ENCODE measurements around the gene TMEM132E. TPM values are rescaled to one million over a fixed set of nuclear protein-coding genes. Genes with fewer than 3 reads are reported as not detected.

Gene TMEM132E
- total RNA-seq, 2 donors from 2014 or later = not detected

DNA sequence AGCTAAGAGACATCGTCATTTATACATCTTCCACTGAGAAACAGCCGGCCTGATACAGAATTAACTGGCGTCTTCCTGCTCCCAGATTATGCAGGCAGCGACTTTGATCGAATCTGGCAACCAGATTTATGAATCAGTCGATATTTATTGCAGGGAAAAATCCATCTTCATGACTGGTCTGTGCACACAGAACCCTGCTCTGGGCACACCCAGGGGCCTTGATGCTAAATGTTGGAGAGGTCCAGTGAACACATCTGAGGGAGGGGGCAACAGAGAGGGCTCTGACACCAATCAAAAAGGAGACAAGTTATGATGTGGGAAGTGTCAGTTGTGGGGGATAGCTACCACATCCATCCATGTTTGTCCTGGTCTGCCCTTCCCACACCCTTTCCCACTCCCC, 102.9 kb downstream of the TMEM132E start:
- no peak for DNase-seq (ENCODE audit: low spot score in 2 of 2)
- no peak overlapping the region for H3K27ac Mint-ChIP-seq
- H3K36me3 Mint-ChIP-seq = no peaks in the 10 kb centered on the region
- no peak for ATAC-seq
- H3K9me3 Mint-ChIP-seq = peaks cover 0 to 4% of the 10 kb centered on the region in 2 donors

DNA sequence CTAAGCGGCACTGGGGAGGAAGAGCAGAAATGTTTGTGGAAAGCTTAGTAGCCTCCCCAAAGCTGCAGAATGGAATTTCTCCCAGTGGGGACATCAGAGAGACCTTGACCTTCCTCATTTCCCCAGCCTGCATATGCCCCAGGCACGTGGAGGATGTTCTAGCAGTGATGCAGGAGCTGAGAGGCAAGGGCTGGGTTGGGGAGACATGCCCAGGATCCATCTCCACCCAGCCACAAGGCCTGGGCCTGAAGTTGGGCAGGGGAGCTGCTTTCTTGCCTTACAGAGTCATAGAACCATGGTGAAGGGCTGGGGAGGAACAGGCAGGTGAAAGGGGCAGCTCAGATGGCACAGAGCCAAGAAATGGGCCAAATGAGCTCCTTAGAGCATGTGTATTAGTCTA, 104.0 kb downstream of the TMEM132E start:
- H3K36me3 Mint-ChIP-seq = peaks cover 0 to 7% of the 10 kb centered on the region in 2 donors
- H3K9me3 Mint-ChIP-seq = peaks cover 4 to 11% of the 10 kb centered on the region in 2 donors
- no peak for DNase-seq (ENCODE audit: low spot score in 2 of 2)
- H3K27ac Mint-ChIP-seq = no peak overlapping the region
- no peak for ATAC-seq

Other genes with a start within 250 kb of the TMEM132E start
- not detected for gene CCL13, start 223.1 kb upstream of the TMEM132E start, total RNA-seq
- not detected for gene CCL1, start 216.3 kb upstream of the TMEM132E start, total RNA-seq

Measured in activated naive CD4-positive, alpha-beta T cell treated with anti-CD3 and anti-CD28 coated beads, Interleukin-2, amount 50 U/mL, for 72 hours (primary cell).